Ovary (tissue), 3 donors: ENCODE measurements around the gene AZU1.

Experiments used
- CTCF ChIP-seq, 3 donors: fragments of 450-650 bp in 2 of 3; fragments of 200-600 bp in 1 of 3; IDR thresholded peaks; one replicate each; pipeline versions ENCODE4 v1.5.1 to v1.8.0; 2016 to 2022; ENCODE audit warnings: antibody characterized with exemption in 3 of 3, mild to moderate bottlenecking in 1 of 3
- EP300 ChIP-seq: sonication (generic); formaldehyde crosslinking; IDR thresholded peaks from one replicate; pipeline ENCODE4 v1.6.1; 2017; ENCODE audit warnings: antibody characterized with exemption
- POLR2A ChIP-seq: fragments of 450-650 bp; IDR thresholded peaks from one replicate; pipeline ENCODE4 v1.6.1; 2017; ENCODE audit warnings: antibody characterized with exemption, mild to moderate bottlenecking, moderate library complexity
- donor health status: DM: no; HTN: no; CAD: no.

DNA sequence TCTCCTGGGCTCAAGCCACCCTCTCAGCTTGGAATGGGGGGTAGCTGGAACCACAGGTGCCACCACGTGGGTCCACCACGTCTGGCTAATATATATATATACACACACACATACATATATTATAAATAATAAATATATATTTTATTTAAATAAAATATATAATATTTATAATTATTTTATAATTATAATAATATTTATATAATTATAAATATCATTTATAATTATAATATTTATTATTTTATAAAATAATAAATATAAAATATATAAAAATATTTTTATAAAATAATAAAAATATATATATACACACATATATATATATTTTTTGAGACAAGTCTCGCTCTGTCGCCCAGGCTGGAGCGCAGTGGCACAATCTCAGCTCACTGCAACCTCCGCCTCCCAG is 26.9 kb downstream of the AZU1 start:
- TF ChIP-seq EP300 (no peak), POLR2A (no peak), CTCF (IDR thresholded peaks at IDR 0.05) (no peak)
